Fibroblast of pulmonary artery (primary cell): ENCODE measurements around the gene FAM117B.

ENCODE experiments used
- DNase-seq: peaks from one replicate; pipeline ENCODE4 v3.0.0-alpha.2; 2010; ENCODE audit warnings: low read depth
- H3K4me3 ChIP-seq: replicated peaks from 2 replicates; pipeline ENCODE4 v1.5.1; 2011; ENCODE audit warnings: low read depth, mild to moderate bottlenecking, control low read depth, low read length, moderate library complexity
- TF ChIP-seq, protein P1 (sequence below): IDR thresholded peaks from 2 replicates; pipeline ENCODE4 v1.5.1; 2011; ENCODE audit warnings: mild to moderate bottlenecking, control low read depth, low read length, inconsistent platforms; ENCODE audit errors: missing control alignments

FAM117B gene

DNA sequence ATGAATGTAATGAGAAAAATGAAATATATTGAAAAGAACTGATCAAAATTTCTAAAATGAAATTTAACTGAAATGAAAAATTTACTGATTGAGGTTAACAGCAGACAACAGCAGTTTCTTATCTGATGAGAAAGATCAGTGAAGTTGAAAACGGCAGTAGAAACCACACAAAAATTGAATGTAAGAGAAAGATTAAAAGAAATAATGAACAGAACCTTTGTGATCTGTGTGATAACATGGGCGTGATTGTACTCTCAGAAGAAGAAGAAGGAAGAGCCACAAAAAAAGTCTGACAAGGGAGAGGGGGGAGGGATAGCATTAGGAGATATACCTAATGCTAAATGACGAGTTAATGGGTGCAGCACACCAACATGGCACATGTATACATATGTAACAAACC is 45.2 kb downstream of the FAM117B start:
- DNase-seq, result no peak
- TF ChIP-seq, protein P1, sequence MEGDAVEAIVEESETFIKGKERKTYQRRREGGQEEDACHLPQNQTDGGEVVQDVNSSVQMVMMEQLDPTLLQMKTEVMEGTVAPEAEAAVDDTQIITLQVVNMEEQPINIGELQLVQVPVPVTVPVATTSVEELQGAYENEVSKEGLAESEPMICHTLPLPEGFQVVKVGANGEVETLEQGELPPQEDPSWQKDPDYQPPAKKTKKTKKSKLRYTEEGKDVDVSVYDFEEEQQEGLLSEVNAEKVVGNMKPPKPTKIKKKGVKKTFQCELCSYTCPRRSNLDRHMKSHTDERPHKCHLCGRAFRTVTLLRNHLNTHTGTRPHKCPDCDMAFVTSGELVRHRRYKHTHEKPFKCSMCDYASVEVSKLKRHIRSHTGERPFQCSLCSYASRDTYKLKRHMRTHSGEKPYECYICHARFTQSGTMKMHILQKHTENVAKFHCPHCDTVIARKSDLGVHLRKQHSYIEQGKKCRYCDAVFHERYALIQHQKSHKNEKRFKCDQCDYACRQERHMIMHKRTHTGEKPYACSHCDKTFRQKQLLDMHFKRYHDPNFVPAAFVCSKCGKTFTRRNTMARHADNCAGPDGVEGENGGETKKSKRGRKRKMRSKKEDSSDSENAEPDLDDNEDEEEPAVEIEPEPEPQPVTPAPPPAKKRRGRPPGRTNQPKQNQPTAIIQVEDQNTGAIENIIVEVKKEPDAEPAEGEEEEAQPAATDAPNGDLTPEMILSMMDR, result no peak
- no peak overlapping the region for H3K4me3 ChIP-seq

- TF ChIP-seq, protein P1, result no peak
- no peak overlapping the region for H3K4me3 ChIP-seq
- no peak for DNase-seq
Measured at GRCh38 chr2:202680512-202680911, 45.7 kb downstream of the FAM117B start.

- TF ChIP-seq, protein P1, result no peak
- no peak overlapping the region for H3K4me3 ChIP-seq
- no peak for DNase-seq
Measured at GRCh38 chr2:202681688-202682205, 47.0 kb downstream of the FAM117B start.

- DNase-seq, result no peak
- TF ChIP-seq, protein P1, result no peak
- H3K4me3 ChIP-seq, result no peak overlapping the region
Measured at GRCh38 chr2:202682274-202682673, 47.5 kb downstream of the FAM117B start.

- TF ChIP-seq, protein P1, result no peak
- no peak for DNase-seq
- no peak overlapping the region for H3K4me3 ChIP-seq
Measured at GRCh38 chr2:202687276-202687675, 52.5 kb downstream of the FAM117B start.

DNA sequence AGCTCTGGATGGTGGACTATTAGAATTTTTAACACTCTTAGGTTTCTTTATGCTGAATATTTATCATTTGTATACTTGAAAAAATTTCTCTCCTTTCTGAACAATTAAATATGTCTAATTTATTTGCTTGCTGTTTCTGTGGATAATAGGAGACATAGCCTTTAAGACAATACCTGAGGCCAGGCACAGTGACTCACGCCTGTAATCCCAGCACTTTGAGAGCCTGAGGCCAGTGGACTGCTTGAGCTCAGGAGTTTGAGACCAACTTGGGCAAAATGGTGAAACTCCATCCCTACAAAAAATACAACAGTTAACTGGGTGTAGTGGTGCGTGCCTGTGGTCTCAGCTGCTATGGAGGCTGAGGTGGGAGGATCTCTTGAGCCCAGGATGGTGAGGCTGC is 54.7 kb downstream of the FAM117B start:
- H3K4me3 ChIP-seq, result no peak overlapping the region
- TF ChIP-seq, protein P1, result no peak
- DNase-seq, result no peak

- DNase-seq, result no peak
- H3K4me3 ChIP-seq, result no peak overlapping the region
- TF ChIP-seq, protein P1, result no peak
Measured at GRCh38 chr2:202689898-202690297, 55.1 kb downstream of the FAM117B start.
